Esophagus (tissue), 2 donors: ENCODE data around the gene LAYN. TPM values are rescaled to one million over a fixed set of nuclear protein-coding genes. Genes with fewer than 3 reads are reported as not detected.

Source experiments
- H3K27ac ChIP-seq, 2 donors: one replicate each; pipeline ENCODE4 v1.5.1; 2013; ENCODE audit warnings: low read depth in 2 of 2, mild to moderate bottlenecking in 2 of 2, inconsistent platforms in 1 of 2, low read length in 1 of 2, moderate library complexity in 1 of 2
- H3K27me3 ChIP-seq, 2 donors: one replicate each; pipeline ENCODE4 v1.6.1; 2013; ENCODE audit warnings: low read length in 2 of 2, control low read depth in 1 of 2, mild to moderate bottlenecking in 1 of 2; ENCODE audit not compliant: insufficient read depth in 2 of 2, control insufficient read depth in 1 of 2
- H3K36me3 ChIP-seq, 2 donors: one replicate each; pipeline ENCODE4 v1.6.1; 2013; ENCODE audit warnings: low read length in 1 of 2; ENCODE audit not compliant: control insufficient read depth in 2 of 2, insufficient read depth in 2 of 2
- H3K4me1 ChIP-seq, 2 donors: one replicate each; pipeline ENCODE4 v1.6.1; 2013; ENCODE audit warnings: low read length in 1 of 2; ENCODE audit not compliant: control insufficient read depth in 2 of 2, insufficient read depth in 2 of 2
- H3K4me3 ChIP-seq, 2 donors: one replicate each; pipeline ENCODE4 v1.5.1; 2013; ENCODE audit warnings: low read length in 2 of 2, mild to moderate bottlenecking in 2 of 2, low read depth in 1 of 2, moderate library complexity in 1 of 2
- H3K9me3 ChIP-seq, 2 donors: one replicate each; pipeline ENCODE4 v1.6.1; 2013; ENCODE audit warnings: mild to moderate bottlenecking in 2 of 2, low read depth in 1 of 2, low read length in 1 of 2, moderate library complexity in 1 of 2; ENCODE audit not compliant: control insufficient read depth in 2 of 2, insufficient read depth in 1 of 2
- WGBS, 2 donors: extraction: QIAGEN DNeasy Blood & Tissue Kit; methylation state at CpG; one replicate each; pipeline ENCODE4 v1.1.7; 2013; 5-methylcytosine and 5-hydroxymethylcytosine counted together
- polyA plus RNA-seq, 2 donors: library from polyadenylated mRNA; stranded (reverse); fragments of 200-250 nt; gene quantifications; one replicate each; pipeline ENCODE4 v1.2.3, GENCODE V29; 2013
- donor health status: healthy with polysubstance abuse.
- donor health status: Bipolar disorder and iron deficiency.

The LAYN gene
- polyA plus RNA-seq, 2 donors, result 1.4 to 2.9 TPM

- 59 to 64% methylated on average over 4 of the region's 4 CpGs for WGBS, 2 donors
- H3K9me3 ChIP-seq, result no peaks in the 10 kb centered on the region
- H3K27me3 ChIP-seq, result no peaks in the 10 kb centered on the region
- H3K27ac ChIP-seq, result no peak overlapping the region
- no peak overlapping the region for H3K4me3 ChIP-seq
- no peaks in the 10 kb centered on the region for H3K36me3 ChIP-seq
- H3K4me1 ChIP-seq, result no peaks in the 10 kb centered on the region
These were observed 42.4 kb downstream of the LAYN start for GRCh38 chr11:111582881-111583280.

GRCh38 chr11:111585371-111585770, 44.9 kb downstream of the LAYN start:
- H3K27me3 ChIP-seq, result no peaks in the 10 kb centered on the region
- H3K36me3 ChIP-seq, result no peaks in the 10 kb centered on the region
- H3K4me3 ChIP-seq, result no peak overlapping the region
- no peaks in the 10 kb centered on the region for H3K4me1 ChIP-seq
- H3K9me3 ChIP-seq, result no peaks in the 10 kb centered on the region
- no peak overlapping the region for H3K27ac ChIP-seq
- WGBS, 2 donors, result 49 to 53% methylated on average over 2 of the region's 2 CpGs

GRCh38 chr11:111586388-111586831, 45.9 kb downstream of the LAYN start:
- H3K36me3 ChIP-seq, result no peaks in the 10 kb centered on the region
- H3K27me3 ChIP-seq, result no peaks in the 10 kb centered on the region
- no peak overlapping the region for H3K27ac ChIP-seq
- H3K4me3 ChIP-seq, result no peak overlapping the region
- H3K9me3 ChIP-seq, result no peaks in the 10 kb centered on the region
- WGBS, 2 donors, result 13 to 15% methylated on average over 1 of the region's 1 CpG
- no peaks in the 10 kb centered on the region for H3K4me1 ChIP-seq

GRCh38 chr11:111589114-111589513, 48.6 kb downstream of the LAYN start:
- Histone ChIP-seq H3K9me3 (no peaks in the 10 kb centered on the region), H3K4me1 (no peaks in the 10 kb centered on the region), H3K36me3 (no peaks in the 10 kb centered on the region), H3K4me3 (no peak overlapping the region), H3K27ac (no peak overlapping the region), H3K27me3 (no peaks in the 10 kb centered on the region)
- 76 to 81% methylated on average over 2 of the region's 2 CpGs for WGBS, 2 donors

- Histone ChIP-seq H3K36me3 (no peaks in the 10 kb centered on the region), H3K4me3 (no peak overlapping the region), H3K27ac (no peak overlapping the region), H3K4me1 (no peaks in the 10 kb centered on the region), H3K9me3 (no peaks in the 10 kb centered on the region), H3K27me3 (no peaks in the 10 kb centered on the region)
- WGBS, 2 donors, result 67 to 74% methylated on average over 5 of the region's 5 CpGs
These were observed 49.5 kb downstream of the LAYN start for GRCh38 chr11:111589886-111590499.

- Histone ChIP-seq H3K27ac (no peak overlapping the region), H3K4me1 (no peaks in the 10 kb centered on the region), H3K36me3 (no peaks in the 10 kb centered on the region), H3K27me3 (no peaks in the 10 kb centered on the region), H3K4me3 (no peak overlapping the region), H3K9me3 (no peaks in the 10 kb centered on the region)
- 78 to 80% methylated on average over 4 of the region's 4 CpGs for WGBS, 2 donors
These were observed 50.9 kb downstream of the LAYN start for GRCh38 chr11:111591187-111591960.

GRCh38 chr11:111592491-111592890, 52.0 kb downstream of the LAYN start:
- no peak overlapping the region for H3K27ac ChIP-seq
- no peaks in the 10 kb centered on the region for H3K27me3 ChIP-seq
- no peak overlapping the region for H3K4me3 ChIP-seq
- H3K36me3 ChIP-seq, result no peaks in the 10 kb centered on the region
- no peaks in the 10 kb centered on the region for H3K4me1 ChIP-seq
- H3K9me3 ChIP-seq, result no peaks in the 10 kb centered on the region

- Histone ChIP-seq H3K4me3 (no peak overlapping the region), H3K27ac (no peak overlapping the region), H3K36me3 (no peaks in the 10 kb centered on the region), H3K9me3 (no peaks in the 10 kb centered on the region), H3K27me3 (no peaks in the 10 kb centered on the region), H3K4me1 (no peaks in the 10 kb centered on the region)
- WGBS, 2 donors, result 84 to 92% methylated on average over 1 of the region's 1 CpG
These were observed 55.8 kb downstream of the LAYN start for GRCh38 chr11:111596319-111596718.

GRCh38 chr11:111598148-111598547, 57.6 kb downstream of the LAYN start:
- H3K4me3 ChIP-seq, result no peak overlapping the region
- H3K27me3 ChIP-seq, result no peaks in the 10 kb centered on the region
- H3K36me3 ChIP-seq, result no peaks in the 10 kb centered on the region
- H3K4me1 ChIP-seq, result no peaks in the 10 kb centered on the region
- no peaks in the 10 kb centered on the region for H3K9me3 ChIP-seq
- H3K27ac ChIP-seq, result no peak overlapping the region
- WGBS, 2 donors, result 61 to 73% methylated on average over 1 of the region's 1 CpG

GRCh38 chr11:111598559-111598958, 58.0 kb downstream of the LAYN start:
- Histone ChIP-seq H3K27ac (no peak overlapping the region), H3K27me3 (no peaks in the 10 kb centered on the region), H3K4me3 (no peak overlapping the region), H3K36me3 (no peaks in the 10 kb centered on the region), H3K9me3 (no peaks in the 10 kb centered on the region), H3K4me1 (no peaks in the 10 kb centered on the region)
- WGBS, 2 donors, result 46 to 49% methylated on average over 2 of the region's 2 CpGs
